ENCODE data around the gene KLHL17. TPM values are rescaled to one million over a fixed set of nuclear protein-coding genes. Genes with fewer than 3 reads are reported as not detected.

Gene KLHL17
- total and polyA plus RNA-seq, 10 donors = 12.0 to 31.6 (median 18.8) TPM

- peak overlapping the region; percentile 41 to 75 (median 50) for H3K4me3 ChIP-seq
- no peaks in the 10 kb centered on the region for H3K36me3 ChIP-seq
- H3K27ac ChIP-seq = peak overlapping the region; percentile 77 to 98 (median 92)
- TF ChIP-seq POLR2A (IDR thresholded peaks at IDR 0.05) = no peak
- peak in 2 of 3 donors; percentile 20 to 64 for TF ChIP-seq POLR2AphosphoS5 (IDR thresholded peaks at IDR 0.05)
- H3K9me3 ChIP-seq = no peaks in the 10 kb centered on the region
- no peaks in the 10 kb centered on the region for H3K27me3 ChIP-seq (replicated peaks in 1 of 7)
- WGBS, 5 donors = 41 to 75% (median 62%) methylated on average over 25 to 41 of the region's 41 CpGs
- peak; percentile 87 for DNase-seq
- intact Hi-C loops (cut with DNase I; ENCODE audit: low total_unique reads) = no loop called here
- H3K4me1 ChIP-seq = peaks cover 3 to 43% (median 33%) of the 10 kb centered on the region in 6 donors
Observed at GRCh38 chr1:1013922-1014648, 53.7 kb downstream of the KLHL17 start.

GRCh38 chr1:1014799-1015681 is 54.7 kb downstream of the KLHL17 start:
- no peaks in the 10 kb centered on the region for H3K36me3 ChIP-seq
- no peaks in the 10 kb centered on the region for H3K9me3 ChIP-seq
- H3K27me3 ChIP-seq (replicated peaks in 1 of 7) = peaks cover 0 to 2% (median under 1%) of the 10 kb centered on the region in 7 donors
- H3K27ac ChIP-seq = peak overlapping the region; percentile 77 to 98 (median 92)
- DNase-seq = no peak
- 63 to 76% (median 73%) methylated on average over 14 to 20 of the region's 20 CpGs for WGBS, 5 donors
- peak overlapping the region in 4 of 8 donors; percentile 50 to 75 (median 60) for H3K4me3 ChIP-seq
- peaks cover 4 to 42% (median 35%) of the 10 kb centered on the region in 6 donors for H3K4me1 ChIP-seq
- intact Hi-C loops (cut with DNase I; ENCODE audit: low total_unique reads) = no loop called here
- TF ChIP-seq CTCF (IDR thresholded peaks at IDR 0.05 in 8 of 11, conservative IDR thresholded peaks at IDR 0.05 in 3 of 11) (peak in 6 of 11 experiments; percentile 14 to 45 (median 24)), POLR2A (IDR thresholded peaks at IDR 0.05) (no peak), POLR2AphosphoS5 (IDR thresholded peaks at IDR 0.05) (no peak)

Small RNAs within 50 kb of the gene (small RNA-seq; reads per million reads assigned to genes)
- gene AL645608.3 = 0 reads per million in 4 donors
- 0 reads per million in 4 donors for gene AL645608.4

Other genes with a start within 250 kb of the KLHL17 start
- 10 to 100 TPM in 5 of 7 donors, 1 to 10 TPM in 2; 7.5 to 37.0 (median 18.1) TPM for gene SAMD11, start 36.7 kb upstream of the KLHL17 start, total RNA-seq
- 10 to 100 TPM in 2 of 3 donors, 1 to 10 TPM in 1; 7.7 to 33.2 (median 19.8) TPM for gene SAMD11, start 36.7 kb upstream of the KLHL17 start, polyA plus RNA-seq
- 10 to 100 TPM; 26.2 to 61.1 (median 44.7) TPM for gene NOC2L, start 1.3 kb upstream of the KLHL17 start, total RNA-seq
- gene NOC2L, start 1.3 kb upstream of the KLHL17 start, polyA plus RNA-seq = 10 to 100 TPM; 46.6 to 73.4 (median 52.8) TPM
- 1 to 10 TPM in 5 of 7 donors, under 1 TPM in 2; 0.65 to 2.2 (median 1.1) TPM for gene PLEKHN1, start 5.9 kb downstream of the KLHL17 start, total RNA-seq
- gene PLEKHN1, start 5.9 kb downstream of the KLHL17 start, polyA plus RNA-seq = under 1 TPM; 0.17 to 0.80 (median 0.63) TPM
- under 1 TPM in 3 of 7 donors, not detected in 4; 0.39 to 0.85 (median 0.60) TPM for gene PERM1, start 21.5 kb downstream of the KLHL17 start, total RNA-seq
- gene PERM1, start 21.5 kb downstream of the KLHL17 start, polyA plus RNA-seq = under 1 TPM; 0.20 to 0.80 (median 0.21) TPM
- gene HES4, start 39.5 kb downstream of the KLHL17 start, total RNA-seq = 10 to 100 TPM in 5 of 7 donors, 1 to 10 TPM in 2; 3.8 to 39.0 (median 15.4) TPM
- gene HES4, start 39.5 kb downstream of the KLHL17 start, polyA plus RNA-seq = 10 to 100 TPM; 20.8 to 64.3 (median 27.8) TPM
- gene ISG15, start 52.9 kb downstream of the KLHL17 start, total RNA-seq = 10 to 100 TPM; 23.3 to 93.8 (median 51.0) TPM
- 100 to 1,000 TPM; 131 to 230 (median 163) TPM for gene ISG15, start 52.9 kb downstream of the KLHL17 start, polyA plus RNA-seq
- gene AGRN, start 59.5 kb downstream of the KLHL17 start, total RNA-seq = 10 to 100 TPM; 10.6 to 27.2 (median 16.9) TPM
- 10 to 100 TPM in 1 of 3 donors, 1 to 10 TPM in 2; 4.6 to 16.3 (median 5.6) TPM for gene AGRN, start 59.5 kb downstream of the KLHL17 start, polyA plus RNA-seq
- not detected for gene RNF223, start 113.7 kb downstream of the KLHL17 start, total RNA-seq
- not detected for gene RNF223, start 113.7 kb downstream of the KLHL17 start, polyA plus RNA-seq
- gene C1orf159, start 155.5 kb downstream of the KLHL17 start, total RNA-seq = 10 to 100 TPM; 12.1 to 22.5 (median 18.7) TPM
- 10 to 100 TPM in 2 of 3 donors, 1 to 10 TPM in 1; 8.5 to 25.7 (median 24.1) TPM for gene C1orf159, start 155.5 kb downstream of the KLHL17 start, polyA plus RNA-seq
- under 1 TPM in 2 of 7 donors, not detected in 5; 0.17 to 0.34 TPM for gene TTLL10, start 213.3 kb downstream of the KLHL17 start, total RNA-seq
- under 1 TPM in 2 of 3 donors, not detected in 1; 0.02 to 0.03 TPM for gene TTLL10, start 213.3 kb downstream of the KLHL17 start, polyA plus RNA-seq
- 1 to 10 TPM; 5.2 to 9.9 (median 7.5) TPM for gene TNFRSF18, start 246.0 kb downstream of the KLHL17 start, total RNA-seq
- 10 to 100 TPM in 1 of 3 donors, 1 to 10 TPM in 2; 7.2 to 16.3 (median 9.3) TPM for gene TNFRSF18, start 246.0 kb downstream of the KLHL17 start, polyA plus RNA-seq

Data from spleen (tissue), 11 donors.